Cardiac muscle cell (in vitro differentiated cells and primary cell): Measurements from ENCODE around the gene MYADM. TPM values are rescaled to one million over a fixed set of nuclear protein-coding genes. Genes with fewer than 3 reads are reported as not detected.

Source experiments
- DNase-seq, 2 donors: peaks; one replicate each; pipeline versions ENCODE4 v3.0.0 to v3.0.0-alpha.2; 2010 to 2017; ENCODE audit warnings: low read depth in 1 of 2, low spot score in 1 of 2
- H3K27ac ChIP-seq: fragments of 200-600 bp; sonication (generic); 2 replicates; pipeline ENCODE4 v1.5.1; 2016
- H3K27me3 ChIP-seq: fragments of 200-600 bp; sonication (generic); 2 replicates; pipeline ENCODE4 v1.6.0; 2016; ENCODE audit warnings: control low read depth
- H3K36me3 ChIP-seq: fragments of 200-600 bp; sonication (generic); 2 replicates; pipeline ENCODE4 v1.5.1; 2016; ENCODE audit warnings: control low read depth
- H3K4me1 ChIP-seq: fragments of 200-600 bp; sonication (generic); 2 replicates; pipeline ENCODE4 v1.8.1; 2017; ENCODE audit warnings: low read depth, mild to moderate bottlenecking, mixed run types
- H3K4me3 ChIP-seq: fragments of 200-600 bp; sonication (generic); 2 replicates; pipeline ENCODE4 v1.5.1; 2016; ENCODE audit warnings: mild to moderate bottlenecking
- H3K9me3 ChIP-seq: fragments of 200-600 bp; sonication (generic); 2 replicates; pipeline ENCODE4 v1.5.1; 2017; ENCODE audit warnings: low read depth, mild to moderate bottlenecking, control low read depth
- polyA plus RNA-seq: library from polyadenylated mRNA; unstranded; fragments of >200 nt; fragmentation: Nextera tagmentation; extraction: Ambion mirVana; gene quantifications from 2 replicates; pipeline ENCODE4 v1.2.1, GENCODE V29; 2016
- total RNA-seq: library from RNA; depleted of rRNA; stranded (reverse); fragments of >200 nt; gene quantifications from 2 replicates; pipeline ENCODE4 v1.2.3, GENCODE V29; 2016
- TF ChIP-seq, protein P1 (sequence below): IDR thresholded peaks from 2 replicates; pipeline ENCODE4 v1.5.1; 2012; ENCODE audit warnings: low read depth, mild to moderate bottlenecking, low read length

Gene MYADM
- total and polyA plus RNA-seq, 2 experiments from 2014 or later = 150 to 166 TPM

DNA sequence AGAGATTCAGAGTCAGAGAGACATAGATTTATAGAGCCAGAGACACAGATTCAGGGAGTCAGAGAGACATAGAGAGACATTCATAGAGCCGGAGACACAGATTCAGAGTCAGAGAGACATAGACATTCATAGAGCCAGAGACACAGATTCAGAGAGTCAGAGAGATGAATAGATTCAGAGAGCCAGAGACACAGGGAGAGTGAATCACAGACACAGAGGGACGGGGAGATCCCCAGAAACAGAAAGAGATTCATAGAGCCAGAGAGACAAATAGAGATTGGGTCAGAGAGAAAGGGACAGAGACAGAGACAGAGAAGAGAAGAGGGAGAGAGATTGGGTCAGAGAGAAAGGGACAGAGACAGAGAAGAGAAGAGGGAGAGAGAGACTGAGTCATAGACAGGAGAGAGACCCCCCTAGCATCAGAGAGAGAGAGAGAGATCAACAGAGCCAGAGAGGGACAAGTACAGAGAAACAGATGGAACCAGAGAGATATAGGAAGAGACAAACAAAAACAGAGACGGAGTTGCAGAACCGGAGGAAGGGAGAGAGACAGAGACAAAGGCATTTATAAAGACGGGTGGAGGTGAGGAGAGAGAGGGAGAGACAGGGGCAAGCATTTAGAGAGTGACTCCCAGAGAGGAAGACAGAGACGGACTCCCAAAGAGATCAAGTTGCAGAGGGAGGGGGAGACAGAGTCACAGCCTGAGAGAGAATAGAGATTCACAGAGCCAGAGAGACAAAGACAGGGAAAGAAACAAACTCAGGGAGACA is 13.2 kb downstream of the MYADM start:
- Histone ChIP-seq H3K27ac (no peak overlapping the region), H3K36me3 (peaks cover 4% of the 10 kb centered on the region), H3K4me3 (peak overlapping the region; percentile 68), H3K27me3 (peaks cover 36% of the 10 kb centered on the region), H3K9me3 (no peaks in the 10 kb centered on the region), H3K4me1 (peaks cover 8% of the 10 kb centered on the region)
- TF ChIP-seq, protein P1, sequence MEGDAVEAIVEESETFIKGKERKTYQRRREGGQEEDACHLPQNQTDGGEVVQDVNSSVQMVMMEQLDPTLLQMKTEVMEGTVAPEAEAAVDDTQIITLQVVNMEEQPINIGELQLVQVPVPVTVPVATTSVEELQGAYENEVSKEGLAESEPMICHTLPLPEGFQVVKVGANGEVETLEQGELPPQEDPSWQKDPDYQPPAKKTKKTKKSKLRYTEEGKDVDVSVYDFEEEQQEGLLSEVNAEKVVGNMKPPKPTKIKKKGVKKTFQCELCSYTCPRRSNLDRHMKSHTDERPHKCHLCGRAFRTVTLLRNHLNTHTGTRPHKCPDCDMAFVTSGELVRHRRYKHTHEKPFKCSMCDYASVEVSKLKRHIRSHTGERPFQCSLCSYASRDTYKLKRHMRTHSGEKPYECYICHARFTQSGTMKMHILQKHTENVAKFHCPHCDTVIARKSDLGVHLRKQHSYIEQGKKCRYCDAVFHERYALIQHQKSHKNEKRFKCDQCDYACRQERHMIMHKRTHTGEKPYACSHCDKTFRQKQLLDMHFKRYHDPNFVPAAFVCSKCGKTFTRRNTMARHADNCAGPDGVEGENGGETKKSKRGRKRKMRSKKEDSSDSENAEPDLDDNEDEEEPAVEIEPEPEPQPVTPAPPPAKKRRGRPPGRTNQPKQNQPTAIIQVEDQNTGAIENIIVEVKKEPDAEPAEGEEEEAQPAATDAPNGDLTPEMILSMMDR = no peak
- DNase-seq = no peak

DNA sequence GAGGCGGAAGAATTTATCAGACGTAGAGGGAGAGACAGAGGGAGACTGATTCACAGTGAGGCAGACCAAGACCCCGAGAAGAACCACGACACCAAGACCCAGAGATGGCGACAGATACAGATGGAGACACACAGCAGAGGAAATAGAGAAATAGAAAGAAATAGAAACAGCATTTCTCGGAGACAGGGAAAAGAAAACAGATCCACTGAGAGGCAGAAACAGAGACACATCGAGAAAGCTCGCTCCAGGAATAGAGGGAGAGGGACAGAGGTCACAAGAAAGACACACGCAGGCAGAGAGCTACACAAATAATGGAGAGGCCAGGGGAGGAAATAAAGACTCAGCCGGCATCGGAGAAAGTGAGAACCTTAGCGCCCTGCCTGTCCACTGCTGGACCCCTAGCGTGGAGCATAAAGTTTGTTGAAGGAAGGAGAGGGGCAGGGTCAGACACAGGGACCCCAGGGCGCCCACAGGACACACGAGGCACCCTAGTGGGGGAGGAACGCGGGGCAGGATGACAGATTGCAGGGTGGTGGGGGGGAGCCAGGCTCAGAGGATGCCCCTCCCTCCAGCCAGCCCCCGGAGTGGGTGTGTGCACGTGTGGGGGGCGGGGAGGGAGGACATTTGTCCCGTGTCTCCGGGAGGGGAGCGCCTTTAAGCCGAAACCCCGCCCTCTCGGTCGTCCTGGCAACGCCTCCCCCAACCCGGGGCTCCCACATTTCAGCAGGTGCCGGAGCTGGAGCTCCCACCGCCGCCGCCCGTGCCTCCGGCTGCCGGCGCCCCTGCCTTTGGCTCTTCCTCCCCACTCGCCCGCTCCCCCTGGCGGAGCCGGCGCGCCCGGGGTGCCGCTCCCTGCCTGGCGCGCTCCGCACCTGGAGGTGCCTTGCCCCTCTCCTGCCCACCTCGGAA is 14.1 kb downstream of the MYADM start, which contains the start of gene PRKCG:
TSS of gene PRKCG (plus strand) at position 716 of the 909 bp plus-strand sequence. CDS start 298 bp downstream, outside the sequence.
- peak in 1 of 2 donors; percentile 84 for DNase-seq
- peaks cover 36% of the 10 kb centered on the region for H3K27me3 ChIP-seq
- H3K4me1 ChIP-seq = peaks cover 8% of the 10 kb centered on the region
- H3K27ac ChIP-seq = no peak within 1 kb of the TSS
- H3K36me3 ChIP-seq = no peaks in the 10 kb centered on the region
- TF ChIP-seq, protein P1 = peak; percentile 60
- H3K4me3 ChIP-seq = peak within 1 kb of the TSS; percentile 68
- H3K9me3 ChIP-seq = no peaks in the 10 kb centered on the region

DNA sequence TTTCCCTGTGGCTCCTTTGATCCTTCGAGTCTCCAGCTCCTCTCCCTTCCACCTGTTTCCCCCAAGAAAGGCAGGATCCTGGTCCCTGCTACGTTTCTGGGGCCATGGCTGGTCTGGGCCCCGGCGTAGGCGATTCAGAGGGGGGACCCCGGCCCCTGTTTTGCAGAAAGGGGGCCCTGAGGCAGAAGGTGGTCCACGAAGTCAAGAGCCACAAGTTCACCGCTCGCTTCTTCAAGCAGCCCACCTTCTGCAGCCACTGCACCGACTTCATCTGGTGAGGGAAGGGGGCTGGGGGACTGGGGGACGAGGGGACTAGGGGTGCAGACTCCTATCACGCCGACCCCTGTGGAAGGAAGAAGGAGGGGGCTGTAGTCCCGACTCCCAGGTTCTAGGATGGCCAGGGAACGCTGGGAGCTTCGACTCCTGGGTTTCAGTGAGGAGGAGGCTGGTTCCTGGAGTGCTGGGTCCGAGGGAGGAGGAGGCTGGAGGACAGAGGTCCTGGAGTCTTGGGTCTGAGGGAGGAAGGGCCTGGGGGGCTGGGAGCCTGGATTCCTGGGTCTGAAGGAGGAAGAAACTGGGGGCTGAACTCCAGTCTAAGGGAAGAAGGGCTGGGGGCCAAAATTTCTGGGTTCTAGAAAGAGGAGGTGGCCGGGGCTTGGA is 14.8 kb downstream of the MYADM start:
- Histone ChIP-seq H3K4me1 (peaks cover 8% of the 10 kb centered on the region), H3K36me3 (no peaks in the 10 kb centered on the region), H3K27ac (no peak overlapping the region), H3K9me3 (no peaks in the 10 kb centered on the region), H3K27me3 (peaks cover 36% of the 10 kb centered on the region), H3K4me3 (peak overlapping the region; percentile 68)
- TF ChIP-seq, protein P1 = no peak
- no peak for DNase-seq

DNA sequence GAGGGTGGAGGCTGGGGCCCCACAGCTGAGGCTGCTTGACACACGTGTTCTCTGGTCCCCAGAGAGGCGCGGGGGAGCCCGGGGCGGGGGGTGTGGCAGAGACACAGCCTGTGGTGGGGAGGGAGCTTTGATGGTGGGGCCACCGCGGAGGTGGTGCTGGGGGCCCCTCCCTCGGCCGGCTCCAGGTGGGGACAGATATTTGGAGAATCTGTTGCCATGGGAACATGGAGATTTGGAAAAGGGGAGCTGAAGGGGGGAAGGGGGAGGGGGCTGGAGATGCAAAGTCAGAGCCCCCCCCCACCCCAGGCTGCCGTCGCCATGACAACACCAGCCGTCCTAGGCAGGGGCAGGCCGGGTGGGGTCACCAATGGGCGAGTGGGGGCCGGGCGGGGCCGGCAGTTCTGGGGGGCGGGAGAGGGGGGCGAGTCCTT is 15.6 kb downstream of the MYADM start:
- Histone ChIP-seq H3K4me3 (no peak overlapping the region), H3K27me3 (peaks cover 36% of the 10 kb centered on the region), H3K9me3 (no peaks in the 10 kb centered on the region), H3K4me1 (peaks cover 8% of the 10 kb centered on the region), H3K27ac (no peak overlapping the region), H3K36me3 (no peaks in the 10 kb centered on the region)
- TF ChIP-seq, protein P1 = no peak
- no peak for DNase-seq

DNA sequence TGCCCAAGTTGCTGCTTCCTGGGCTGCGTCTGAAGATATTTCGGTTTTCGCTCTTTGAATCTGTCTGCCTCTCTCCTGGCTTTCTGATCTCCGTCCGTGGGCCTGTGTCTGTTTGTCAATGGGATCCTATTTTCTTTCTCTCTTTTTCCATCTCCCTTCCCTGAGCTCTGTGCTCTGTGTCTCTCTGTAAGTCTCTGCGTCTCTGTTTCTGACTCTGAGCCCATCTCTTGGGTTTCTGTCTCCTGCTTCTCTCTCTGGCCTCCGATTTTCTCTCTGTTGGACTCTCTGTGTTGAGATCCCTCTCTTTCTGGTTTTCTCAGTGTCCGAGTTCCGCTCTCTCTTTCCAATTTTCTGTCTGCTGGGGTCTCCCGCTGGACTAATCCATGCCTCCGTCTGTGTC is 16.1 kb downstream of the MYADM start:
- H3K4me3 ChIP-seq = no peak overlapping the region
- no peak overlapping the region for H3K27ac ChIP-seq
- DNase-seq = no peak
- H3K36me3 ChIP-seq = no peaks in the 10 kb centered on the region
- H3K4me1 ChIP-seq = peaks cover 8% of the 10 kb centered on the region
- no peaks in the 10 kb centered on the region for H3K9me3 ChIP-seq
- peaks cover 36% of the 10 kb centered on the region for H3K27me3 ChIP-seq
- TF ChIP-seq, protein P1 = no peak
